ENCODE data around the gene SF3B4.

GRCh38 chr1:149967041-149967440, 39.4 kb upstream of the SF3B4 start:
- TF ChIP-seq POLR2AphosphoS5 (IDR thresholded peaks at IDR 0.05; ENCODE audit: low read depth, low read length) (no peak), REST (IDR thresholded peaks at IDR 0.05; ENCODE audit: insufficient read depth in 1 of 2, low read depth in 2 of 2, low read length in 1 of 2) (no peak)
- TF ChIP-seq, protein P1, sequence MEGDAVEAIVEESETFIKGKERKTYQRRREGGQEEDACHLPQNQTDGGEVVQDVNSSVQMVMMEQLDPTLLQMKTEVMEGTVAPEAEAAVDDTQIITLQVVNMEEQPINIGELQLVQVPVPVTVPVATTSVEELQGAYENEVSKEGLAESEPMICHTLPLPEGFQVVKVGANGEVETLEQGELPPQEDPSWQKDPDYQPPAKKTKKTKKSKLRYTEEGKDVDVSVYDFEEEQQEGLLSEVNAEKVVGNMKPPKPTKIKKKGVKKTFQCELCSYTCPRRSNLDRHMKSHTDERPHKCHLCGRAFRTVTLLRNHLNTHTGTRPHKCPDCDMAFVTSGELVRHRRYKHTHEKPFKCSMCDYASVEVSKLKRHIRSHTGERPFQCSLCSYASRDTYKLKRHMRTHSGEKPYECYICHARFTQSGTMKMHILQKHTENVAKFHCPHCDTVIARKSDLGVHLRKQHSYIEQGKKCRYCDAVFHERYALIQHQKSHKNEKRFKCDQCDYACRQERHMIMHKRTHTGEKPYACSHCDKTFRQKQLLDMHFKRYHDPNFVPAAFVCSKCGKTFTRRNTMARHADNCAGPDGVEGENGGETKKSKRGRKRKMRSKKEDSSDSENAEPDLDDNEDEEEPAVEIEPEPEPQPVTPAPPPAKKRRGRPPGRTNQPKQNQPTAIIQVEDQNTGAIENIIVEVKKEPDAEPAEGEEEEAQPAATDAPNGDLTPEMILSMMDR (IDR thresholded peaks at IDR 0.05), result no peak
